ENCODE data around the gene CD83.

Gene CD83

GRCh38 chr6:14118446-14118845, 874 bp downstream of the CD83 start:
- Histone ChIP-seq H3K79me2 (no peaks in the 10 kb centered on the region), H3K27ac (no peak overlapping the region), H3K4me3 (ENCODE audit: low read depth, low read length) (peak overlapping the region; percentile 56), H2AFZ (peak overlapping the region; percentile 93), H3K9ac (no peak overlapping the region), H3K36me3 (ENCODE audit: control insufficient read depth, insufficient read depth, low read length) (no peaks in the 10 kb centered on the region), H3K4me1 (peaks cover 4% of the 10 kb centered on the region), H3K27me3 (ENCODE audit: control insufficient read depth, insufficient read depth, low read length) (no peaks in the 10 kb centered on the region), H3K9me3 (ENCODE audit: control insufficient read depth, low read length) (no peaks in the 10 kb centered on the region), H3K4me2 (ENCODE audit: low read length) (peak overlapping the region; percentile 60)
- TF ChIP-seq CTCF (IDR thresholded peaks at IDR 0.05): no peak

GRCh38 chr6:14119784-14120183, 2.2 kb downstream of the CD83 start:
- no peak overlapping the region for H3K4me3 ChIP-seq (ENCODE audit: low read depth, low read length)
- H3K36me3 ChIP-seq (ENCODE audit: control insufficient read depth, insufficient read depth, low read length): no peaks in the 10 kb centered on the region
- no peaks in the 10 kb centered on the region for H3K9me3 ChIP-seq (ENCODE audit: control insufficient read depth, low read length)
- H3K9ac ChIP-seq: no peak overlapping the region
- peaks cover 4% of the 10 kb centered on the region for H3K4me1 ChIP-seq
- H3K27me3 ChIP-seq (ENCODE audit: control insufficient read depth, insufficient read depth, low read length): no peaks in the 10 kb centered on the region
- no peak overlapping the region for H3K4me2 ChIP-seq (ENCODE audit: low read length)
- no peak overlapping the region for H3K27ac ChIP-seq
- H3K79me2 ChIP-seq: no peaks in the 10 kb centered on the region
- no peak for TF ChIP-seq CTCF (IDR thresholded peaks at IDR 0.05)
- no peak overlapping the region for H2AFZ ChIP-seq

GRCh38 chr6:14120546-14120945, 3.0 kb downstream of the CD83 start:
- Histone ChIP-seq H3K4me2 (ENCODE audit: low read length) (no peak overlapping the region), H3K9me3 (ENCODE audit: control insufficient read depth, low read length) (no peaks in the 10 kb centered on the region), H3K4me3 (ENCODE audit: low read depth, low read length) (no peak overlapping the region), H3K27ac (no peak overlapping the region), H3K79me2 (no peaks in the 10 kb centered on the region), H2AFZ (no peak overlapping the region), H3K36me3 (ENCODE audit: control insufficient read depth, insufficient read depth, low read length) (no peaks in the 10 kb centered on the region), H3K4me1 (peaks cover 4% of the 10 kb centered on the region), H3K27me3 (ENCODE audit: control insufficient read depth, insufficient read depth, low read length) (no peaks in the 10 kb centered on the region), H3K9ac (no peak overlapping the region)
- no peak for TF ChIP-seq CTCF (IDR thresholded peaks at IDR 0.05)

- H3K27ac ChIP-seq: no peak overlapping the region
- H3K4me2 ChIP-seq (ENCODE audit: low read length): no peak overlapping the region
- no peaks in the 10 kb centered on the region for H3K9me3 ChIP-seq (ENCODE audit: control insufficient read depth, low read length)
- H3K4me1 ChIP-seq: peaks cover 4% of the 10 kb centered on the region
- H3K4me3 ChIP-seq (ENCODE audit: low read depth, low read length): no peak overlapping the region
- TF ChIP-seq CTCF (IDR thresholded peaks at IDR 0.05): no peak
- no peaks in the 10 kb centered on the region for H3K27me3 ChIP-seq (ENCODE audit: control insufficient read depth, insufficient read depth, low read length)
- H3K36me3 ChIP-seq (ENCODE audit: control insufficient read depth, insufficient read depth, low read length): no peaks in the 10 kb centered on the region
- H2AFZ ChIP-seq: no peak overlapping the region
- H3K79me2 ChIP-seq: no peaks in the 10 kb centered on the region
- H3K9ac ChIP-seq: no peak overlapping the region
Observed at GRCh38 chr6:14121936-14122344, 4.4 kb downstream of the CD83 start.

- H3K4me1 ChIP-seq: no peaks in the 10 kb centered on the region
- H3K27ac ChIP-seq: no peak overlapping the region
- no peaks in the 10 kb centered on the region for H3K9me3 ChIP-seq (ENCODE audit: control insufficient read depth, low read length)
- no peak for TF ChIP-seq CTCF (IDR thresholded peaks at IDR 0.05)
- H3K36me3 ChIP-seq (ENCODE audit: control insufficient read depth, insufficient read depth, low read length): no peaks in the 10 kb centered on the region
- no peak overlapping the region for H2AFZ ChIP-seq
- no peaks in the 10 kb centered on the region for H3K27me3 ChIP-seq (ENCODE audit: control insufficient read depth, insufficient read depth, low read length)
- no peak overlapping the region for H3K9ac ChIP-seq
- no peaks in the 10 kb centered on the region for H3K79me2 ChIP-seq
- H3K4me3 ChIP-seq (ENCODE audit: low read depth, low read length): no peak overlapping the region
- H3K4me2 ChIP-seq (ENCODE audit: low read length): no peak overlapping the region
Observed at GRCh38 chr6:14123386-14124111, 6.0 kb downstream of the CD83 start.
